A549 (cell line): ENCODE results near the gene SRI. TPM values are rescaled to one million over a fixed set of nuclear protein-coding genes. Genes with fewer than 3 reads are reported as not detected.
A peak's percentile ranks its signal among the peaks of the same experiment; 100 is the strongest.
"Not testable (repeated sequence)": the region's sequence is repeated elsewhere in the genome, so short reads cannot be mapped to it uniquely, and the experiment has no call there.

ENCODE experiments used
- ATAC-seq, 2 experiments: fragments of 200-7000 bp in 1 of 2; fragments of >200 bp in 1 of 2; cut with Nextera tagmentation in 1 of 2; cut with Tn5 transposase in 1 of 2; 3 replicates each; pipeline versions ENCODE4 v1.8.0 to v1.9.1; 2018 to 2020; ENCODE audit warnings: mild to moderate bottlenecking in 1 of 2, moderate library complexity in 1 of 2
- CTCF ChIA-PET: fragments of 300-600 bp; sonication (Branson Sonifier 250); formaldehyde crosslinking; extraction: SDS; loops from one replicate; lab custom pipeline; 2021; ENCODE audit warnings: antibody characterized with exemption, inconsistent platforms; lab: Yijun Ruan, JAX
- POLR2A ChIA-PET: fragments of 350-600 bp; formaldehyde crosslinking; extraction: SDS; loops from one replicate; lab custom pipeline; 2021; ENCODE audit warnings: antibody characterized with exemption, inconsistent platforms; lab: Yijun Ruan, JAX
- DNase-seq, 2 experiments: peaks; one replicate each; pipeline versions ENCODE4 v3.0.0 to v3.0.0-alpha.2; 2011 to 2016; ENCODE audit warnings: low read depth in 1 of 2, low spot score in 1 of 2
- FAIRE-seq: peaks from 2 replicates; lab custom pipeline; 2011; peaks lifted over from hg19 to GRCh38; lab: Jason Lieb, UNC
- H3K27ac ChIP-seq, 2 experiments: fragments of >200 bp; sonication (Bioruptor Twin); formaldehyde crosslinking; 3 replicates each; pipeline ENCODE4 v1.5.1; 2016 to 2017
- H3K4me1 ChIP-seq: fragments of >200 bp; sonication (Bioruptor Twin); formaldehyde crosslinking; 3 replicates; pipeline ENCODE4 v1.6.1; 2016
- H3K4me2 ChIP-seq: fragments of >200 bp; sonication (Bioruptor Twin); formaldehyde crosslinking; 3 replicates; pipeline ENCODE4 v1.6.1; 2016
- H3K4me3 ChIP-seq: fragments of >200 bp; sonication (Bioruptor Twin); formaldehyde crosslinking; 3 replicates; pipeline ENCODE4 v1.5.1; 2016
- H3K9me3 ChIP-seq: fragments of >200 bp; sonication (Bioruptor Twin); formaldehyde crosslinking; 3 replicates; pipeline ENCODE4 v1.6.1; 2016
- ATOH8 ChIP-seq: fragments of 250-450 bp; sonication (Bioruptor Pico); IDR thresholded peaks from 2 replicates; pipeline ENCODE4 v1.5.0; 2020; ENCODE audit warnings: low read depth, mild to moderate bottlenecking, moderate library complexity
- BCL3 ChIP-seq: fragments of >200 bp; sonication (Bioruptor Twin); formaldehyde crosslinking; IDR thresholded peaks from 3 replicates; pipeline ENCODE4 v1.6.1; 2016
- CHD4 ChIP-seq: fragments of 200-600 bp; sonication (generic); IDR thresholded peaks from 2 replicates; pipeline ENCODE4 v1.6.1; 2016; ENCODE audit warnings: antibody characterized with exemption, mild to moderate bottlenecking, borderline replicate concordance
- CTCF ChIP-seq: fragments of >200 bp; sonication (Bioruptor Twin); formaldehyde crosslinking; IDR thresholded peaks from 3 replicates; pipeline ENCODE4 v1.5.1; 2016
- EHF ChIP-seq: fragments of 250-450 bp; sonication (Bioruptor Pico); IDR thresholded peaks from 2 replicates; pipeline ENCODE4 v1.5.0; 2020; ENCODE audit warnings: mild to moderate bottlenecking
- EHMT2 ChIP-seq: fragments of 200-600 bp; sonication (generic); IDR thresholded peaks from 2 replicates; pipeline ENCODE4 v1.6.1; 2016; ENCODE audit warnings: antibody characterized with exemption, low read depth, mild to moderate bottlenecking, moderate library complexity
- ELK1 ChIP-seq: fragments of 150-350 bp; IDR thresholded peaks from 2 replicates; pipeline ENCODE4 v1.6.1; 2014; ENCODE audit warnings: low read depth, mild to moderate bottlenecking, low read length
- FOXS1 ChIP-seq: fragments of 250-450 bp; sonication (Bioruptor Pico); IDR thresholded peaks from 2 replicates; pipeline ENCODE4 v1.5.0; 2020; ENCODE audit warnings: mild to moderate bottlenecking, moderate library complexity
- HEYL ChIP-seq: fragments of 250-450 bp; sonication (Bioruptor Pico); IDR thresholded peaks from 2 replicates; pipeline ENCODE4 v1.8.0; 2021; ENCODE audit warnings: mild to moderate bottlenecking, moderate library complexity
- HOXA7 ChIP-seq: fragments of 250-450 bp; sonication (Bioruptor Pico); IDR thresholded peaks from 2 replicates; pipeline ENCODE4 v1.5.0; 2020; ENCODE audit warnings: mild to moderate bottlenecking, moderate library complexity
- HOXB5 ChIP-seq: fragments of 250-450 bp; sonication (Bioruptor Pico); IDR thresholded peaks from 2 replicates; pipeline ENCODE4 v1.5.0; 2020; ENCODE audit warnings: mild to moderate bottlenecking, moderate library complexity
- KDM1A ChIP-seq: fragments of 200-600 bp; sonication (generic); IDR thresholded peaks from 2 replicates; pipeline ENCODE4 v1.6.1; 2016; ENCODE audit warnings: low read depth, mild to moderate bottlenecking
- MAZ ChIP-seq: fragments of 150-350 bp; IDR thresholded peaks from 2 replicates; pipeline ENCODE4 v1.6.1; 2014; ENCODE audit warnings: antibody characterized with exemption, low read depth, low read length, borderline replicate concordance
- NPAS2 ChIP-seq: fragments of 250-450 bp; sonication (Bioruptor Pico); IDR thresholded peaks from 2 replicates; pipeline ENCODE4 v1.8.0; 2022; ENCODE audit warnings: mild to moderate bottlenecking, moderate library complexity, borderline replicate concordance
- POLR2A ChIP-seq: IDR thresholded peaks from 2 replicates; pipeline ENCODE4 v1.6.1; 2012; ENCODE audit warnings: mild to moderate bottlenecking, low read length
- POLR2AphosphoS2 ChIP-seq: conservative IDR thresholded peaks from 2 replicates; pipeline ENCODE4 v1.6.1; 2012; ENCODE audit warnings: low read length, improper control_type of control experiment, inconsistent platforms
- RARB ChIP-seq: fragments of 250-450 bp; sonication (Bioruptor Pico); IDR thresholded peaks from 2 replicates; pipeline ENCODE4 v1.8.0; 2021; ENCODE audit warnings: mild to moderate bottlenecking, moderate library complexity
- REST ChIP-seq: fragments of 200-600 bp; sonication (generic); IDR thresholded peaks from 2 replicates; pipeline ENCODE4 v1.6.1; 2016; ENCODE audit warnings: antibody characterized with exemption, mild to moderate bottlenecking, moderate library complexity
- RFX5 ChIP-seq: fragments of 450-650 bp; IDR thresholded peaks from 2 replicates; pipeline ENCODE4 v1.7.1; 2014; ENCODE audit warnings: antibody characterized with exemption, mild to moderate bottlenecking, moderate library complexity
- RNF2 ChIP-seq: fragments of 200-600 bp; sonication (generic); IDR thresholded peaks from 2 replicates; pipeline ENCODE4 v1.6.1; 2016; ENCODE audit warnings: low read depth, mild to moderate bottlenecking, antibody characterized with exemption, moderate library complexity, borderline replicate concordance
- USF2 ChIP-seq: fragments of 450-650 bp; IDR thresholded peaks from 2 replicates; pipeline ENCODE4 v1.6.1; 2014; ENCODE audit warnings: antibody characterized with exemption
- ZC3H11A ChIP-seq: fragments of 450-650 bp; IDR thresholded peaks from 2 replicates; pipeline ENCODE4 v1.6.1; 2014; ENCODE audit warnings: antibody characterized with exemption, mild to moderate bottlenecking
- ZFP36 ChIP-seq: fragments of 450-650 bp; IDR thresholded peaks from 2 replicates; pipeline ENCODE4 v1.6.1; 2014; ENCODE audit warnings: borderline replicate concordance; ENCODE audit not compliant: partially characterized antibody
- WGBS: methylation state at CpG from one replicate; pipeline ENCODE4 v1.1.6; 2017; ENCODE audit errors: missing lambda C conversion rate; 5-methylcytosine and 5-hydroxymethylcytosine counted together
- polyA plus RNA-seq, 4 experiments: library from polyadenylated mRNA; depleted of rRNA in 3 of 4; stranded (reverse); fragments of >200 nt; fragmentation: RNase III in 1 of 4; extraction: RNeasy Plus Mini Kit Qiagen cat#74134 plus additional on column Dnase treatment in 1 of 4; gene quantifications; 2 replicates in 3 of 4; 3 replicates in 1 of 4; pipeline ENCODE4 v1.2.3, GENCODE V29; 2011 to 2017
- TF ChIP-seq, protein P1 (sequence below): fragments of >200 bp; sonication (Bioruptor Twin); formaldehyde crosslinking; IDR thresholded peaks from 2 replicates; pipeline ENCODE4 v1.6.1; 2016

The SRI gene
- polyA plus RNA-seq, 2 of the 4 experiments (the other 2 are of a cell fraction), result 87.2 to 164 TPM

- not testable (repeated sequence) for H3K9me3 ChIP-seq
- WGBS, result 19% methylated on average over 3 of the region's 3 CpGs
Measured at GRCh38 chr7:88264987-88265386, 45.1 kb upstream of the SRI start.

DNA sequence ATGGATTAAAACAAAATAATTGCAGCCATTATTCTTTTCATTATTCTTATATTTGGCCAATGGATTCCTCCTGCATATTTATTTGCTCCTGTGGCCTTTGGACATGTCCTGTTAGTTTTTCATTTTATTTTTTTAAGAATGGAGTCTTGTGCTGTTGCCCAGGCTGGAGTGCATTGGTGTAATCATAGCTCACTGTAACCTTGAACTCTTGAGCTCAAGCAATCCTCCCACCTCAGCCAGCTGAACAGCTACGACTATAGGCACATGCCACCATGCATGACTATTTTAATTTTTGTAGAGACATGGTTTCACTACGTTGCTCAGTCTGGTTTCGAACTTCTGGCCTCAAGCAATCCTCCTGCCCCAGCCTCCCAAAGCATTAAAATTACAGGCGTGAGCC lies 42.7 kb upstream of the SRI start:
- FAIRE-seq (no peak), DNase-seq (no peak), ATAC-seq (no peak)
- Histone ChIP-seq H3K4me3 (no peak overlapping the region), H3K4me1 (no peaks in the 10 kb centered on the region), H3K4me2 (no peak overlapping the region), H3K27ac (no peak overlapping the region), H3K9me3 (no peaks in the 10 kb centered on the region)
- WGBS, result 25% methylated on average over 4 of the region's 4 CpGs
- ChIA-PET CTCF (no interaction called here), POLR2A (no interaction called here)
- TF ChIP-seq CTCF (no peak), RARB (no peak), ZC3H11A (no peak), MAZ (no peak), POLR2AphosphoS2 (no peak), RNF2 (no peak), HOXA7 (CRISPR knock-in tag) (no peak)
- TF ChIP-seq, protein P1, sequence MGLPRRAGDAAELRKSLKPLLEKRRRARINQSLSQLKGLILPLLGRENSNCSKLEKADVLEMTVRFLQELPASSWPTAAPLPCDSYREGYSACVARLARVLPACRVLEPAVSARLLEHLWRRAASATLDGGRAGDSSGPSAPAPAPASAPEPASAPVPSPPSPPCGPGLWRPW, result no peak

More at GRCh38 chr7:88264987-88265386, 45.1 kb upstream of the SRI start:
- H3K4me1 ChIP-seq, CTCF ChIA-PET, POLR2A ChIA-PET, H3K4me3 ChIP-seq, H3K27ac ChIP-seq, ATAC-seq, H3K4me2 ChIP-seq, FAIRE-seq: not testable (repeated sequence)
- DNase-seq, result peak in 1 of 2 experiments; percentile 18

- CTCF ChIA-PET, result interaction anchor here (1.4 kb wide), 1 partner anchor 18 kb away, joined by 5 read pairs; no protein-coding TSS in a partner anchor
- H3K4me2 ChIP-seq, result no peak overlapping the region
- POLR2A ChIA-PET, result no interaction called here
- ATAC-seq (no peak), DNase-seq (no peak), FAIRE-seq (no peak)
- H3K27ac ChIP-seq, result no peak overlapping the region
- H3K4me1 ChIP-seq, result 0 out of 3 replicates have a peak, but pooled peaks cover 3% of the 10 kb centered on the region
- 19% methylated on average over 1 of the region's 1 CpG for WGBS
- H3K9me3 ChIP-seq, result no peaks in the 10 kb centered on the region
- no peak overlapping the region for H3K4me3 ChIP-seq
- TF ChIP-seq ELK1, result no peak
- TF ChIP-seq EHMT2, result no peak
- no peak for TF ChIP-seq RFX5
- no peak for TF ChIP-seq ZFP36
- no peak for TF ChIP-seq EHF (CRISPR knock-in tag)
- no peak for TF ChIP-seq ZC3H11A
- TF ChIP-seq USF2, result no peak
- no peak for TF ChIP-seq ATOH8 (CRISPR knock-in tag)
- no peak for TF ChIP-seq HOXB5 (CRISPR knock-in tag)
- TF ChIP-seq BCL3, result no peak
- TF ChIP-seq HEYL, result no peak
- no peak for TF ChIP-seq POLR2A
- no peak for TF ChIP-seq FOXS1
- TF ChIP-seq KDM1A, result no peak
- no peak for TF ChIP-seq REST
- TF ChIP-seq NPAS2 (CRISPR knock-in tag), result no peak
- TF ChIP-seq CHD4, result no peak
Measured at GRCh38 chr7:88260719-88261118, 40.9 kb upstream of the SRI start.
